NCI-H1436 treated with DMSO at 0.1 percent for 48 hours (cell line): ENCODE results near the gene SMIM36.
"Not testable (repeated sequence)": the region's sequence is repeated elsewhere in the genome, so short reads cannot be mapped to it uniquely, and the experiment has no call there.

ENCODE experiments used
- DNase-seq: peaks from one replicate; lab custom pipeline; 2025; lab: John Stamatoyannopoulos, UW

Gene SMIM36

GRCh38 chr17:55413825-55414489, 97.3 kb downstream of the SMIM36 start:
- no peak for DNase-seq

- no peak for DNase-seq
Measured at GRCh38 chr17:55411463-55411855, 99.8 kb downstream of the SMIM36 start.

DNA sequence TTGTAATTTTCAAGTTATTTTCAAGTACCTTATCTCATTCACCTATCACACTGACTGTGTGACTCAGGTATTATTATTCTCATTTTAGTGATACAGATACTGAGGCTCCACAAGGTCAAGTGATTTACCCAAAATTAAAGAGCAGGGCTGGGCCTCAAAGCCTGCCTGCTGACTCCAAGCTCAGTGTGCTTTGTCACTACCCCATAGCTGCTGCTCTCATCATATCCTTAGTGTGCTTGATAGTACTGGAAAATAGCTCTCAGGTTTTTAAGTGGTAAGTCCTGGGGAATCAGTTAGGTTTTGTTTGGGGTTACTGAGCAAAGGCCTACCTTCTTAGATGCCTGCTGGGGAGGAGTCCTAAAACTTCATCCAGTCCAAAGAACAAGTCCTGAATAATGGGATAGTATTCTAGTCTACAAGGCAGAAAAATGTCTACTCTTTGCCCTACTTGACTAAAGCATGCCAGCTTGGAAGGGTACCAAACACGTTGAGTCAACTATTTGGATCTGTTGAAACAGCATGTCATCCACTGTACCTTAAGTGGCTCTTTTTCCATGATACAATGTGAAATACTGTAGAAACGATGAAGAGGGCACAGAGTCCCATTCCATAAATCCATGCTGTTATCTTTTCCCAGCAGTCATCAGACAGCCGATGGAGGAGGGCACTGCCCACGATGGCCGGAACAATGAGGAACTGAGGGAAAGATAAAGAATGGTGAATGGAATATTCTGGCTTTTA, 100.4 kb downstream of the SMIM36 start:
- no peak for DNase-seq

- no peak for DNase-seq
Measured at GRCh38 chr17:55409030-55409800, 102.0 kb downstream of the SMIM36 start.

DNA sequence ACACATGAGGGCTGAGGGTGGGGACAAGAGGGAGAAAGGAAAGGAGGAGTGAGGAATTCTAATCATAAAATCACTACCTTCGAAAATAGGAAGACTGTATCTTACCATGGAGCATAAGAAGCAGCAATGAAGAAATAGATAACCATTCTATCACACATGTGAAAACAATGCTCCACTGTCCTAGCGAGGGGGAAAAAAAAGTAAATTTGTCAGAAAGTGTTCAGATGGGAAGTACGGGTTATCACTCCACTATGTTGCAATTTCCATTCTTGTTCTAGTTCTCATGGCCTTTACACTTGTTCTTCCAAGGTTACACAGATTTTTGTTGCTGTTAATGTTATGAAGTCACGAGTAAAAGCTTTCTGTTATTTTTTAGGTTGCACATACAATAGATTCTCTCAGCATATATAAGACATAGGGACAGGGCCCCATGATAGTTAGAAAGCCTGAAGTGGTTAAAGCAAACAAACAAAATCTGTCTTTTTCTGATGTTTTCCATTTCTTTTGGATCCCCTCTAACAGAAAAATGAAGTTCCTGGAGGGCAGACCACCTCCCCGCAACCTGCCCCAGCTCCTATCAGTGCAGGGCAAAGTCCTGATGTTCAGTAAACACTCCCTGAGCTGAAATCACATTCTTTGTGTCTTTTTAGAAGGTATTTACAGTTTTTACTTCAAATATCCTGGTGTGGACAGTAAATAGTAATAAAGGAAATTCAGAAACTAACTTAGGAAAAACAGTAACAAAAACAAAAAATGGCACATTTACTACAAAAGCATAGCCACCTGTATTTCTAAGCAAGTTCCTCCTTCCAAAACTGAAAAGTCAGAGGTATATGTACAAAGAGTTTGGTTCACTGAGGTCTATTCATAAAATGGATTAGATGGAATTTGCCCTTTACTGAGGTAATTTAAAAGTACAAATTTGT, 103.3 kb downstream of the SMIM36 start:
- DNase-seq = no peak

DNA sequence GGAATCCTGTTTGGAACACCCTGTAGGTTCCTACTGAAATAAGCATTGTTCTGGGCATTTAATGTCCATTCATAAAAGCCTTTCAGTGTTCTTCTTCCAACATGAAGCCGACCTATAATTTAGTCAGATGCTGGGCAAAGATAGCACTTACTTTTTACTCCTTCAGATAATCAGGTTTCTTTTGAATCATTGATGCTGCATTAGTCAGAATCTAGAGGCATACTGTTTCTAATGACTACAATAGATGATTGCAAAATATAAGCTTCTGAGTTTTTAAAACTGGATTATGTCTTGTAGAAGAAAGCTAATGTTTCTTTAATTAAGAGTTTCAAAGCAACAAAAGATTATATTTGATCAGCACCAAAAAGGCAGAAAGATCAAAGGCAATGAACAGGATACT, 105.7 kb downstream of the SMIM36 start:
- DNase-seq = no peak

DNA sequence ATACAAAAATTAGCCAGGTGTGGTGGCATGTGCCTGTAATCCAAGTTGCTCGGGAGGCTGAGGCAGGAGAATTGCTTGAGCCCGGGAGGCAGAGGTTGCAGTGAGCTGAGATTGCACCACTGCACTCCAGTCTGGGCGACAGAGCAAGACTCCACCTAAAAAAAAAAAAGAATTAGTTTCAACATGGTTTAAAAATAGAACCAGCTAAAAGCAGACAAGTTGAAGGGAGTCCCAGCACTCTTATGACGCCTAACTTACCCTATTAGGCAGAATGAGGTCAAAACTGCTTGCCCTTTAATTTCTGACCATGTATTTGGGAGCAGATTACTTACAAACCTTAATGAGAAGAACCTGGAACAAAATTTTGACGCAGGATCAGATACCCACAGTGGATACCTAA, 107.1 kb downstream of the SMIM36 start:
- DNase-seq = not testable (repeated sequence)

DNA sequence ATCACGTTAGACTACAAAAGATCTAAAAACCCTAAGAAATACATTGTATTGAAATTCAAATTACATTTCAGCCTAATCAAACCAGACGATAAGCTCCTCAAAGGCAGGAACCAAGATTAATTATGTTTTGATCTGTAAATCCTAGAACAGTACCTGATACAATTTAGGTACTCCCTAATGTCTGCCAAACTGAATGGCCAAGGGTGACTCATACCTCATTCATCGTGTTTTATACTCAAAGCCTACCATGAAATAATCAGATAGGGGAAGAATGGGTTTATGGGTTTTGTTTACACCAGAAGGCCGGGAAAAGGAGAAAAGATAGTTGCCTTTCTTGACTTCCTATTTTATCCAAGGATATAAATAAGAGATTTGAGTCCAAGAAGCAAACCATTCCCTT, 108.9 kb downstream of the SMIM36 start:
- no peak for DNase-seq
